ENCODE results near the gene TRPM3. TPM values are rescaled to one million over a fixed set of nuclear protein-coding genes. Genes with fewer than 3 reads are reported as not detected.
"Not testable (repeated sequence)": the region's sequence is repeated elsewhere in the genome, so short reads cannot be mapped to it uniquely, and the experiment has no call there.

TRPM3 gene
- total RNA-seq, 1 experiment from 2014 or later, result 0.09 TPM

- DNase-seq (ENCODE audit: low spot score), result no peak
Measured at GRCh38 chr9:70658765-70659164, 462.7 kb downstream of the TRPM3 start.

GRCh38 chr9:70656281-70656680 is 465.1 kb downstream of the TRPM3 start:
- DNase-seq (ENCODE audit: low spot score), result no peak

- DNase-seq (ENCODE audit: low spot score), result no peak
Measured at GRCh38 chr9:70654144-70654543, 467.3 kb downstream of the TRPM3 start.

- DNase-seq (ENCODE audit: low spot score), result not testable (repeated sequence)
Measured at GRCh38 chr9:70644627-70645026, 476.8 kb downstream of the TRPM3 start.

GRCh38 chr9:70642341-70642740 is 479.1 kb downstream of the TRPM3 start:
- DNase-seq (ENCODE audit: low spot score), result no peak

- no peak for DNase-seq (ENCODE audit: low spot score)
Measured at GRCh38 chr9:70641631-70642030, 479.8 kb downstream of the TRPM3 start.

GRCh38 chr9:70641031-70641430 is 480.4 kb downstream of the TRPM3 start:
- DNase-seq (ENCODE audit: low spot score), result no peak

GRCh38 chr9:70639853-70640814 is 481.3 kb downstream of the TRPM3 start:
- peak; percentile 55 for DNase-seq (ENCODE audit: low spot score)

- no peak for DNase-seq (ENCODE audit: low spot score)
Measured at GRCh38 chr9:70635790-70636189, 485.6 kb downstream of the TRPM3 start.

GRCh38 chr9:70634696-70635095 is 486.7 kb downstream of the TRPM3 start:
- no peak for DNase-seq (ENCODE audit: low spot score)

GRCh38 chr9:70630971-70631370 is 490.4 kb downstream of the TRPM3 start:
- no peak for DNase-seq (ENCODE audit: low spot score)

GRCh38 chr9:70629080-70629685 is 492.2 kb downstream of the TRPM3 start:
- DNase-seq (ENCODE audit: low spot score), result peak; percentile 23

- no peak for DNase-seq (ENCODE audit: low spot score)
Measured at GRCh38 chr9:70625078-70625477, 496.3 kb downstream of the TRPM3 start.

- DNase-seq (ENCODE audit: low spot score), result no peak
Measured at GRCh38 chr9:70618784-70619183, 502.6 kb downstream of the TRPM3 start.

- no peak for DNase-seq (ENCODE audit: low spot score)
Measured at GRCh38 chr9:70617033-70617828, 504.2 kb downstream of the TRPM3 start.

GRCh38 chr9:70616228-70616990 is 505.0 kb downstream of the TRPM3 start:
- DNase-seq (ENCODE audit: low spot score), result no peak

GRCh38 chr9:70615464-70616138 is 505.8 kb downstream of the TRPM3 start:
- DNase-seq (ENCODE audit: low spot score), result no peak

GRCh38 chr9:70614786-70615463 is 506.5 kb downstream of the TRPM3 start:
- no peak for DNase-seq (ENCODE audit: low spot score)

- no peak for DNase-seq (ENCODE audit: low spot score)
Measured at GRCh38 chr9:70613024-70613768, 508.2 kb downstream of the TRPM3 start.

- DNase-seq (ENCODE audit: low spot score), result no peak
Measured at GRCh38 chr9:70610287-70610644, 511.2 kb downstream of the TRPM3 start.

All from A172 (cell line).